GM23248 (cell line): ENCODE results near the gene TAF8. TPM values are rescaled to one million over a fixed set of nuclear protein-coding genes. Genes with fewer than 3 reads are reported as not detected.

Experiments used
- DNase-seq: peaks from one replicate; pipeline ENCODE4 v3.0.0-alpha.2; 2015
- H2AFZ ChIP-seq: fragments of 200-600 bp; sonication (generic); 2 replicates; pipeline ENCODE4 v1.6.1; 2016; ENCODE audit warnings: antibody characterized with exemption
- H3F3A ChIP-seq: fragments of 200-600 bp; sonication (generic); 2 replicates; pipeline ENCODE4 v1.6.1; 2016; ENCODE audit warnings: mild to moderate bottlenecking, antibody characterized with exemption, mixed run types; ENCODE audit not compliant: insufficient read depth
- H3K27ac ChIP-seq: fragments of 200-600 bp; sonication (generic); 2 replicates; pipeline ENCODE4 v1.5.1; 2016; ENCODE audit warnings: mild to moderate bottlenecking
- H3K27me3 ChIP-seq: fragments of 200-600 bp; sonication (generic); replicated peaks from 2 replicates; pipeline ENCODE4 v1.6.1; 2016; ENCODE audit warnings: mild to moderate bottlenecking; ENCODE audit not compliant: insufficient read depth
- H3K36me3 ChIP-seq: fragments of 200-600 bp; sonication (generic); 2 replicates; pipeline ENCODE4 v1.6.1; 2016; ENCODE audit warnings: low read depth, mild to moderate bottlenecking
- H3K4me1 ChIP-seq: fragments of 200-600 bp; sonication (generic); 2 replicates; pipeline ENCODE4 v1.6.1; 2016; ENCODE audit warnings: mild to moderate bottlenecking; ENCODE audit not compliant: insufficient read depth
- H3K4me2 ChIP-seq: fragments of 200-600 bp; sonication (generic); one replicate; pipeline ENCODE4 v1.6.1; 2016; ENCODE audit warnings: mild to moderate bottlenecking; ENCODE audit not compliant: unreplicated experiment
- H3K4me3 ChIP-seq: fragments of 200-600 bp; sonication (generic); 2 replicates; pipeline ENCODE4 v1.5.1; 2016; ENCODE audit warnings: mild to moderate bottlenecking
- H3K79me2 ChIP-seq: fragments of 200-600 bp; sonication (generic); 2 replicates; pipeline ENCODE4 v1.6.1; 2016; ENCODE audit warnings: mild to moderate bottlenecking; ENCODE audit not compliant: insufficient read depth
- H3K9ac ChIP-seq: fragments of 200-600 bp; sonication (generic); 2 replicates; pipeline ENCODE4 v1.6.1; 2016; ENCODE audit warnings: mild to moderate bottlenecking
- H3K9me2 ChIP-seq: fragments of 200-600 bp; sonication (generic); 2 replicates; pipeline ENCODE4 v1.6.1; 2016; ENCODE audit warnings: mixed run types, mild to moderate bottlenecking, moderate library complexity; ENCODE audit not compliant: insufficient read depth
- H3K9me3 ChIP-seq: fragments of 200-600 bp; sonication (generic); one replicate; pipeline ENCODE4 v1.6.1; 2017; ENCODE audit warnings: low read depth
- H4K20me1 ChIP-seq: fragments of 200-600 bp; sonication (generic); 2 replicates; pipeline ENCODE4 v1.6.0; 2016; ENCODE audit not compliant: insufficient read depth
- EZH2 ChIP-seq: fragments of 200-600 bp; sonication (generic); IDR thresholded peaks from 2 replicates; pipeline ENCODE4 v1.6.1; 2018; ENCODE audit warnings: antibody characterized with exemption, mild to moderate bottlenecking; ENCODE audit not compliant: insufficient read depth, poor library complexity, severe bottlenecking
- EZH2phosphoT487 ChIP-seq: fragments of 200-600 bp; sonication (generic); IDR thresholded peaks from 2 replicates; pipeline ENCODE4 v1.6.1; 2018; ENCODE audit warnings: antibody characterized with exemption, moderate library complexity, mild to moderate bottlenecking, low read depth; ENCODE audit not compliant: insufficient read depth
- WGBS, 2 experiments: methylation state at CpG; one replicate each; pipeline ENCODE4 v1.1.6; 2015 to 2017; ENCODE audit warnings: low lambda C conversion rate in 2 of 2, low coverage in 1 of 2; ENCODE audit errors: missing lambda C conversion rate in 2 of 2; 5-methylcytosine and 5-hydroxymethylcytosine counted together
- in situ Hi-C: fragments of 300-500 bp; cut with MboI; formaldehyde crosslinking; loops from 2 replicates; pipeline ENCODE4 v1.15.0; 2020
- polyA plus RNA-seq: library from polyadenylated mRNA; unstranded; fragments of >200 nt; fragmentation: Nextera tagmentation; extraction: Ambion mirVana; gene quantifications from 2 replicates; pipeline ENCODE4 v1.2.1, GENCODE V29; 2016
- total RNA-seq: library from RNA; depleted of rRNA; stranded (reverse); fragments of >200 nt; shearing (Covaris generic); gene quantifications from 2 replicates; pipeline ENCODE4 v1.2.3, GENCODE V29; 2014

TAF8 gene
- total and polyA plus RNA-seq, 2 experiments from 2014 or later: 7.4 to 8.6 TPM

- Histone ChIP-seq H3F3A (no peaks in the 10 kb centered on the region), H3K9me3 (no peaks in the 10 kb centered on the region), H3K4me1 (no peaks in the 10 kb centered on the region), H3K27ac (no peak overlapping the region), H3K9ac (no peak overlapping the region), H3K4me3 (no peak overlapping the region), H3K9me2 (no peaks in the 10 kb centered on the region), H4K20me1 (no peaks in the 10 kb centered on the region), H2AFZ (no peak overlapping the region), H3K27me3 (no peaks in the 10 kb centered on the region), H3K4me2 (no peak overlapping the region), H3K36me3 (peaks cover 60% of the 10 kb centered on the region), H3K79me2 (no peaks in the 10 kb centered on the region)
- no peak for DNase-seq
- WGBS, 2 experiments: 95 to 98% methylated on average over 5 of the region's 5 CpGs
- TF ChIP-seq EZH2: no peak
- no peak for TF ChIP-seq EZH2phosphoT487
- in situ Hi-C loops: no loop called here
Observed at GRCh38 chr6:42059743-42060142, 9.4 kb downstream of the TAF8 start.

- H3K27ac ChIP-seq: no peak overlapping the region
- H4K20me1 ChIP-seq: no peaks in the 10 kb centered on the region
- no peak overlapping the region for H3K9ac ChIP-seq
- H2AFZ ChIP-seq: no peak overlapping the region
- H3K36me3 ChIP-seq: peaks cover 21% of the 10 kb centered on the region
- no peaks in the 10 kb centered on the region for H3K79me2 ChIP-seq
- no peaks in the 10 kb centered on the region for H3K9me2 ChIP-seq
- no peaks in the 10 kb centered on the region for H3K9me3 ChIP-seq
- no peak overlapping the region for H3K4me3 ChIP-seq
- in situ Hi-C loops: no loop called here
- DNase-seq: no peak
- H3K4me2 ChIP-seq: no peak overlapping the region
- WGBS, 2 experiments: 94 to 96% methylated on average over 13 of the region's 13 CpGs
- no peaks in the 10 kb centered on the region for H3K4me1 ChIP-seq
- H3F3A ChIP-seq: no peaks in the 10 kb centered on the region
- H3K27me3 ChIP-seq: no peaks in the 10 kb centered on the region
- no peak for TF ChIP-seq EZH2
- no peak for TF ChIP-seq EZH2phosphoT487
Observed at GRCh38 chr6:42066156-42066675, 15.9 kb downstream of the TAF8 start.

GRCh38 chr6:42068173-42068572, 17.8 kb downstream of the TAF8 start:
- Histone ChIP-seq H3K4me3 (no peak overlapping the region), H3K36me3 (peaks cover 20% of the 10 kb centered on the region; the same call in 1 of the 2 replicates), H3K4me1 (no peaks in the 10 kb centered on the region), H3K4me2 (no peak overlapping the region), H2AFZ (no peak overlapping the region), H3K27ac (no peak overlapping the region), H3K79me2 (no peaks in the 10 kb centered on the region), H3K9ac (no peak overlapping the region), H3F3A (no peaks in the 10 kb centered on the region), H3K27me3 (no peaks in the 10 kb centered on the region), H4K20me1 (no peaks in the 10 kb centered on the region), H3K9me2 (no peaks in the 10 kb centered on the region), H3K9me3 (no peaks in the 10 kb centered on the region)
- 98 to 99% methylated on average over 7 of the region's 7 CpGs for WGBS, 2 experiments
- DNase-seq: no peak
- TF ChIP-seq EZH2: no peak
- TF ChIP-seq EZH2phosphoT487: no peak
- in situ Hi-C loops: no loop called here

GRCh38 chr6:42068872-42069522, 18.7 kb downstream of the TAF8 start:
- no peak overlapping the region for H3K9ac ChIP-seq
- no peak overlapping the region for H3K4me3 ChIP-seq
- peaks cover 14% of the 10 kb centered on the region; the same call in 1 of the 2 replicates for H3K36me3 ChIP-seq
- no peaks in the 10 kb centered on the region for H3F3A ChIP-seq
- H3K9me3 ChIP-seq: no peaks in the 10 kb centered on the region
- H3K27me3 ChIP-seq: no peaks in the 10 kb centered on the region
- 96% methylated on average over 5 of the region's 5 CpGs for WGBS, 2 experiments
- H3K27ac ChIP-seq: no peak overlapping the region
- no peak for TF ChIP-seq EZH2phosphoT487
- TF ChIP-seq EZH2: no peak
- in situ Hi-C loops: no loop called here
- no peaks in the 10 kb centered on the region for H4K20me1 ChIP-seq
- no peak overlapping the region for H2AFZ ChIP-seq
- no peak overlapping the region for H3K4me2 ChIP-seq
- H3K4me1 ChIP-seq: no peaks in the 10 kb centered on the region
- H3K9me2 ChIP-seq: no peaks in the 10 kb centered on the region
- DNase-seq: no peak
- H3K79me2 ChIP-seq: no peaks in the 10 kb centered on the region
